ENCODE data around the gene ZNF668. TPM values are rescaled to one million over a fixed set of nuclear protein-coding genes. Genes with fewer than 3 reads are reported as not detected.

ZNF668 gene
- total and polyA plus RNA-seq, 8 donors, result 5.7 to 14.2 (median 10.0) TPM; not detected in 1

- peaks cover 10 to 87% (median 77%) of the 10 kb centered on the region in 4 donors for H3K36me3 ChIP-seq
- intact Hi-C loops (cut with DNase I; ENCODE audit: low total_unique reads), result no loop called here
- TF ChIP-seq POLR2AphosphoS5 (IDR thresholded peaks at IDR 0.05) (no peak), POLR2A (IDR thresholded peaks at IDR 0.05) (no peak), CTCF (IDR thresholded peaks at IDR 0.05) (no peak), EP300 (IDR thresholded peaks at IDR 0.05) (no peak)
These were observed 13.9 kb upstream of the ZNF668 start for GRCh38 chr16:31087971-31088370.

GRCh38 chr16:31087481-31087880, 13.4 kb upstream of the ZNF668 start:
- H3K4me3 ChIP-seq, result no peak overlapping the region
- 85 to 95% (median 89%) methylated on average over 7 to 8 of the region's 8 CpGs for WGBS, 5 donors
- no peaks in the 10 kb centered on the region for H3K27me3 ChIP-seq
- TF ChIP-seq POLR2AphosphoS5 (IDR thresholded peaks at IDR 0.05) (no peak), POLR2A (IDR thresholded peaks at IDR 0.05) (no peak), EP300 (IDR thresholded peaks at IDR 0.05) (no peak), CTCF (IDR thresholded peaks at IDR 0.05) (no peak)
- H3K9me3 ChIP-seq, result no peaks in the 10 kb centered on the region
- intact Hi-C loops (cut with DNase I; ENCODE audit: low total_unique reads), result no loop called here
- H3K27ac ChIP-seq, result no peak overlapping the region
- H3K36me3 ChIP-seq, result peaks cover 10 to 92% (median 82%) of the 10 kb centered on the region in 4 donors
- peaks cover 0 to 14% (median 7%) of the 10 kb centered on the region in 4 donors for H3K4me1 ChIP-seq
- DNase-seq, result no peak

More at GRCh38 chr16:31087971-31088370, 13.9 kb upstream of the ZNF668 start:
- Histone ChIP-seq H3K27ac (no peak overlapping the region), H3K4me3 (no peak overlapping the region), H3K27me3 (no peaks in the 10 kb centered on the region), H3K4me1 (peaks cover 2 to 16% (median 7%) of the 10 kb centered on the region in 4 donors), H3K9me3 (no peaks in the 10 kb centered on the region)
- DNase-seq, result no peak
- WGBS, 5 donors, result 71 to 82% (median 74%) methylated on average over 5 of the region's 5 CpGs

- Histone ChIP-seq H3K4me3 (no peak overlapping the region), H3K27me3 (no peaks in the 10 kb centered on the region), H3K36me3 (peaks cover 10 to 100% (median 90%) of the 10 kb centered on the region in 4 donors), H3K27ac (no peak overlapping the region), H3K4me1 (peaks cover 0 to 24% (median 14%) of the 10 kb centered on the region in 4 donors), H3K9me3 (no peaks in the 10 kb centered on the region)
- intact Hi-C loops (cut with DNase I; ENCODE audit: low total_unique reads), result no loop called here
- DNase-seq, result no peak
- TF ChIP-seq CTCF (IDR thresholded peaks at IDR 0.05), result no peak
- no peak for TF ChIP-seq POLR2A (IDR thresholded peaks at IDR 0.05)
- TF ChIP-seq EP300 (IDR thresholded peaks at IDR 0.05), result no peak
- no peak for TF ChIP-seq POLR2AphosphoS5 (IDR thresholded peaks at IDR 0.05)
- 66 to 100% (median 83%) methylated on average over 2 to 6 of the region's 6 CpGs for WGBS, 5 donors
These were observed 12.5 kb upstream of the ZNF668 start for GRCh38 chr16:31086629-31086906.

GRCh38 chr16:31085873-31086628, 12.0 kb upstream of the ZNF668 start:
- 83 to 87% (median 85%) methylated on average over 17 to 18 of the region's 18 CpGs for WGBS, 5 donors
- TF ChIP-seq EP300 (IDR thresholded peaks at IDR 0.05) (no peak), POLR2AphosphoS5 (IDR thresholded peaks at IDR 0.05) (no peak), CTCF (IDR thresholded peaks at IDR 0.05) (no peak), POLR2A (IDR thresholded peaks at IDR 0.05) (no peak)
- Histone ChIP-seq H3K4me3 (no peak overlapping the region), H3K9me3 (no peaks in the 10 kb centered on the region), H3K4me1 (peaks cover 0 to 29% (median 20%) of the 10 kb centered on the region in 4 donors), H3K27me3 (no peaks in the 10 kb centered on the region), H3K27ac (no peak overlapping the region), H3K36me3 (peaks cover 13 to 100% (median 91%) of the 10 kb centered on the region in 4 donors)
- no peak for DNase-seq
- intact Hi-C loops (cut with DNase I; ENCODE audit: low total_unique reads), result no loop called here

All from stomach (tissue), 9 donors.